Measurements from ENCODE around the gene C11orf71. TPM values are rescaled to one million over a fixed set of nuclear protein-coding genes. Genes with fewer than 3 reads are reported as not detected.

C11orf71 gene
- total and polyA plus RNA-seq, 9 of the 15 experiments (the other 6 are each of a cell fraction or from before 2014, with no cell fraction given), result 2.9 to 15.1 (median 9.1) TPM

DNA sequence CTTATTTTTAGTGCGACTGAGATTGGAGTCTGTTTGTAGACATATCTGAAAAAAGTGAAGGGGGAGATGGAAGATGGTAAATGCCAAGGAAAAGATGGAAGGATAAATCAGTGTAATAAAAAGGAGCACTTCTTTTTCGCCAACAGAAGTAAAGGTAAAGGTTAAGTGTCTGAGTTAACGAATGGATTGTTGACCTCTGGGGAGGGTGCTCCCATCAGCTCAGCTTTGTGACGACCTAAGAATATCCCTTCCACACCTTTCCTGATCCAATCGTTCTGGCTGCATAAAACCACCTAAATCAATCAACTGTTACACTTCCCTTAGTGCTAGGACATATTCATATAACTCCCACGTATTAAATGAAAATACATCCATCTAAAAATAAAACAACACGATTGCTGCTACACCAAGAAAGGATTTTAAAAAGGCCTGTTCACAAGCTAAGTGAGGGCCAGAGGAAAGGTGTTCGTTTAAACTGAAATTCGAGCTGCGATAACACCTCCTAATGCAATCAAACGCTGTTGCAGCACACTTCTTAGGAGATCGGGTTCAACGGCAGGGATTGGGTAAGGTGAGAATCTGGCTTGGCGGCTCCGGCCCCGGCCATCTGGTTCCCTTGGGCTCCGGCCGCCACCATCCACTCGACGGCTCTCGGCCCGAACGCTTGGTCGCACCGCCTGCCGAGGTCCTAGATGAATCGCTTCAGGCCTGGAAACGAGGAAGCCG is 658 bp downstream of the C11orf71 start (continued):
- TF ChIP-seq, protein P1, sequence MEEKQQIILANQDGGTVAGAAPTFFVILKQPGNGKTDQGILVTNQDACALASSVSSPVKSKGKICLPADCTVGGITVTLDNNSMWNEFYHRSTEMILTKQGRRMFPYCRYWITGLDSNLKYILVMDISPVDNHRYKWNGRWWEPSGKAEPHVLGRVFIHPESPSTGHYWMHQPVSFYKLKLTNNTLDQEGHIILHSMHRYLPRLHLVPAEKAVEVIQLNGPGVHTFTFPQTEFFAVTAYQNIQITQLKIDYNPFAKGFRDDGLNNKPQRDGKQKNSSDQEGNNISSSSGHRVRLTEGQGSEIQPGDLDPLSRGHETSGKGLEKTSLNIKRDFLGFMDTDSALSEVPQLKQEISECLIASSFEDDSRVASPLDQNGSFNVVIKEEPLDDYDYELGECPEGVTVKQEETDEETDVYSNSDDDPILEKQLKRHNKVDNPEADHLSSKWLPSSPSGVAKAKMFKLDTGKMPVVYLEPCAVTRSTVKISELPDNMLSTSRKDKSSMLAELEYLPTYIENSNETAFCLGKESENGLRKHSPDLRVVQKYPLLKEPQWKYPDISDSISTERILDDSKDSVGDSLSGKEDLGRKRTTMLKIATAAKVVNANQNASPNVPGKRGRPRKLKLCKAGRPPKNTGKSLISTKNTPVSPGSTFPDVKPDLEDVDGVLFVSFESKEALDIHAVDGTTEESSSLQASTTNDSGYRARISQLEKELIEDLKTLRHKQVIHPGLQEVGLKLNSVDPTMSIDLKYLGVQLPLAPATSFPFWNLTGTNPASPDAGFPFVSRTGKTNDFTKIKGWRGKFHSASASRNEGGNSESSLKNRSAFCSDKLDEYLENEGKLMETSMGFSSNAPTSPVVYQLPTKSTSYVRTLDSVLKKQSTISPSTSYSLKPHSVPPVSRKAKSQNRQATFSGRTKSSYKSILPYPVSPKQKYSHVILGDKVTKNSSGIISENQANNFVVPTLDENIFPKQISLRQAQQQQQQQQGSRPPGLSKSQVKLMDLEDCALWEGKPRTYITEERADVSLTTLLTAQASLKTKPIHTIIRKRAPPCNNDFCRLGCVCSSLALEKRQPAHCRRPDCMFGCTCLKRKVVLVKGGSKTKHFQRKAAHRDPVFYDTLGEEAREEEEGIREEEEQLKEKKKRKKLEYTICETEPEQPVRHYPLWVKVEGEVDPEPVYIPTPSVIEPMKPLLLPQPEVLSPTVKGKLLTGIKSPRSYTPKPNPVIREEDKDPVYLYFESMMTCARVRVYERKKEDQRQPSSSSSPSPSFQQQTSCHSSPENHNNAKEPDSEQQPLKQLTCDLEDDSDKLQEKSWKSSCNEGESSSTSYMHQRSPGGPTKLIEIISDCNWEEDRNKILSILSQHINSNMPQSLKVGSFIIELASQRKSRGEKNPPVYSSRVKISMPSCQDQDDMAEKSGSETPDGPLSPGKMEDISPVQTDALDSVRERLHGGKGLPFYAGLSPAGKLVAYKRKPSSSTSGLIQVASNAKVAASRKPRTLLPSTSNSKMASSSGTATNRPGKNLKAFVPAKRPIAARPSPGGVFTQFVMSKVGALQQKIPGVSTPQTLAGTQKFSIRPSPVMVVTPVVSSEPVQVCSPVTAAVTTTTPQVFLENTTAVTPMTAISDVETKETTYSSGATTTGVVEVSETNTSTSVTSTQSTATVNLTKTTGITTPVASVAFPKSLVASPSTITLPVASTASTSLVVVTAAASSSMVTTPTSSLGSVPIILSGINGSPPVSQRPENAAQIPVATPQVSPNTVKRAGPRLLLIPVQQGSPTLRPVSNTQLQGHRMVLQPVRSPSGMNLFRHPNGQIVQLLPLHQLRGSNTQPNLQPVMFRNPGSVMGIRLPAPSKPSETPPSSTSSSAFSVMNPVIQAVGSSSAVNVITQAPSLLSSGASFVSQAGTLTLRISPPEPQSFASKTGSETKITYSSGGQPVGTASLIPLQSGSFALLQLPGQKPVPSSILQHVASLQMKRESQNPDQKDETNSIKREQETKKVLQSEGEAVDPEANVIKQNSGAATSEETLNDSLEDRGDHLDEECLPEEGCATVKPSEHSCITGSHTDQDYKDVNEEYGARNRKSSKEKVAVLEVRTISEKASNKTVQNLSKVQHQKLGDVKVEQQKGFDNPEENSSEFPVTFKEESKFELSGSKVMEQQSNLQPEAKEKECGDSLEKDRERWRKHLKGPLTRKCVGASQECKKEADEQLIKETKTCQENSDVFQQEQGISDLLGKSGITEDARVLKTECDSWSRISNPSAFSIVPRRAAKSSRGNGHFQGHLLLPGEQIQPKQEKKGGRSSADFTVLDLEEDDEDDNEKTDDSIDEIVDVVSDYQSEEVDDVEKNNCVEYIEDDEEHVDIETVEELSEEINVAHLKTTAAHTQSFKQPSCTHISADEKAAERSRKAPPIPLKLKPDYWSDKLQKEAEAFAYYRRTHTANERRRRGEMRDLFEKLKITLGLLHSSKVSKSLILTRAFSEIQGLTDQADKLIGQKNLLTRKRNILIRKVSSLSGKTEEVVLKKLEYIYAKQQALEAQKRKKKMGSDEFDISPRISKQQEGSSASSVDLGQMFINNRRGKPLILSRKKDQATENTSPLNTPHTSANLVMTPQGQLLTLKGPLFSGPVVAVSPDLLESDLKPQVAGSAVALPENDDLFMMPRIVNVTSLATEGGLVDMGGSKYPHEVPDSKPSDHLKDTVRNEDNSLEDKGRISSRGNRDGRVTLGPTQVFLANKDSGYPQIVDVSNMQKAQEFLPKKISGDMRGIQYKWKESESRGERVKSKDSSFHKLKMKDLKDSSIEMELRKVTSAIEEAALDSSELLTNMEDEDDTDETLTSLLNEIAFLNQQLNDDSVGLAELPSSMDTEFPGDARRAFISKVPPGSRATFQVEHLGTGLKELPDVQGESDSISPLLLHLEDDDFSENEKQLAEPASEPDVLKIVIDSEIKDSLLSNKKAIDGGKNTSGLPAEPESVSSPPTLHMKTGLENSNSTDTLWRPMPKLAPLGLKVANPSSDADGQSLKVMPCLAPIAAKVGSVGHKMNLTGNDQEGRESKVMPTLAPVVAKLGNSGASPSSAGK (IDR thresholded peaks at IDR 0.05), result peak; percentile 93
- TF ChIP-seq FOXJ2 (tag; IDR thresholded peaks at IDR 0.05) (no peak), MEIS2 (IDR thresholded peaks at IDR 0.05; ENCODE audit: partially characterized antibody) (peak; percentile 27), ZNF780A (CRISPR knock-in tag; IDR thresholded peaks at IDR 0.05) (no peak), TGIF2 (CRISPR knock-in tag; IDR thresholded peaks at IDR 0.05) (0 out of 2 replicates have a peak, but pooled peaks have one; percentile 53), YY1 (IDR thresholded peaks at IDR 0.05; ENCODE audit: borderline replicate concordance in 1 of 3, control insufficient read depth in 1 of 3, extremely low read depth in 1 of 3, insufficient read depth in 3 of 3, insufficient read length in 1 of 3, insufficient replicate concordance in 2 of 3, low read depth in 1 of 3, low read length in 2 of 3) (no peak), JUN (IDR thresholded peaks at IDR 0.05; ENCODE audit: borderline replicate concordance, low read depth, low read length) (no peak), JUN (CRISPR knock-in tag; IDR thresholded peaks at IDR 0.05; ENCODE audit: borderline replicate concordance) (0 out of 2 replicates have a peak, but pooled peaks have one; percentile 75), ZNF77 (CRISPR knock-in tag; IDR thresholded peaks at IDR 0.05) (no peak)
- TF ChIP-seq, protein P2, sequence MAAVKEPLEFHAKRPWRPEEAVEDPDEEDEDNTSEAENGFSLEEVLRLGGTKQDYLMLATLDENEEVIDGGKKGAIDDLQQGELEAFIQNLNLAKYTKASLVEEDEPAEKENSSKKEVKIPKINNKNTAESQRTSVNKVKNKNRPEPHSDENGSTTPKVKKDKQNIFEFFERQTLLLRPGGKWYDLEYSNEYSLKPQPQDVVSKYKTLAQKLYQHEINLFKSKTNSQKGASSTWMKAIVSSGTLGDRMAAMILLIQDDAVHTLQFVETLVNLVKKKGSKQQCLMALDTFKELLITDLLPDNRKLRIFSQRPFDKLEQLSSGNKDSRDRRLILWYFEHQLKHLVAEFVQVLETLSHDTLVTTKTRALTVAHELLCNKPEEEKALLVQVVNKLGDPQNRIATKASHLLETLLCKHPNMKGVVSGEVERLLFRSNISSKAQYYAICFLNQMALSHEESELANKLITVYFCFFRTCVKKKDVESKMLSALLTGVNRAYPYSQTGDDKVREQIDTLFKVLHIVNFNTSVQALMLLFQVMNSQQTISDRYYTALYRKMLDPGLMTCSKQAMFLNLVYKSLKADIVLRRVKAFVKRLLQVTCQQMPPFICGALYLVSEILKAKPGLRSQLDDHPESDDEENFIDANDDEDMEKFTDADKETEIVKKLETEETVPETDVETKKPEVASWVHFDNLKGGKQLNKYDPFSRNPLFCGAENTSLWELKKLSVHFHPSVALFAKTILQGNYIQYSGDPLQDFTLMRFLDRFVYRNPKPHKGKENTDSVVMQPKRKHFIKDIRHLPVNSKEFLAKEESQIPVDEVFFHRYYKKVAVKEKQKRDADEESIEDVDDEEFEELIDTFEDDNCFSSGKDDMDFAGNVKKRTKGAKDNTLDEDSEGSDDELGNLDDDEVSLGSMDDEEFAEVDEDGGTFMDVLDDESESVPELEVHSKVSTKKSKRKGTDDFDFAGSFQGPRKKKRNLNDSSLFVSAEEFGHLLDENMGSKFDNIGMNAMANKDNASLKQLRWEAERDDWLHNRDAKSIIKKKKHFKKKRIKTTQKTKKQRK (IDR thresholded peaks at IDR 0.05; ENCODE audit: borderline replicate concordance, low read depth, low read length), result no peak
- TF ChIP-seq, protein P3, sequence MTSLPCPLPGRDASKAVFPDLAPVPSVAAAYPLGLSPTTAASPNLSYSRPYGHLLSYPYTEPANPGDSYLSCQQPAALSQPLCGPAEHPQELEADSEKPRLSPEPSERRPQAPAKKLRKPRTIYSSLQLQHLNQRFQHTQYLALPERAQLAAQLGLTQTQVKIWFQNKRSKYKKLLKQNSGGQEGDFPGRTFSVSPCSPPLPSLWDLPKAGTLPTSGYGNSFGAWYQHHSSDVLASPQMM (CRISPR knock-in tag; IDR thresholded peaks at IDR 0.05), result no peak
